NCI-H524 (cell line): ENCODE results near the gene PRKACA.

Experiments
- DNase-seq, 2 experiments: peaks; one replicate each; lab custom pipeline; 2025; lab: John Stamatoyannopoulos, UW

The PRKACA gene

GRCh38 chr19:14116918-14117578 is 514 bp downstream of the PRKACA start:
- DNase-seq, result peak in 1 of 2 experiments; percentile 31

GRCh38 chr19:14116525-14116917 is 1.0 kb downstream of the PRKACA start:
- no peak for DNase-seq

- DNase-seq, result no peak
Measured at GRCh38 chr19:14115756-14116155, 1.8 kb downstream of the PRKACA start.

GRCh38 chr19:14114854-14115253 is 2.7 kb downstream of the PRKACA start:
- DNase-seq, result no peak

GRCh38 chr19:14114439-14114838 is 3.1 kb downstream of the PRKACA start:
- no peak for DNase-seq

GRCh38 chr19:14113762-14114414 is 3.7 kb downstream of the PRKACA start:
- no peak for DNase-seq

GRCh38 chr19:14112809-14113385 is 4.7 kb downstream of the PRKACA start:
- no peak for DNase-seq

- DNase-seq, result no peak
Measured at GRCh38 chr19:14112051-14112808, 5.3 kb downstream of the PRKACA start.

GRCh38 chr19:14111486-14111885 is 6.1 kb downstream of the PRKACA start:
- DNase-seq, result no peak

- DNase-seq, result no peak
Measured at GRCh38 chr19:14110650-14111049, 6.9 kb downstream of the PRKACA start.

GRCh38 chr19:14107581-14108461 is 9.7 kb downstream of the PRKACA start:
- no peak for DNase-seq

- DNase-seq, result no peak
Measured at GRCh38 chr19:14106840-14107239, 10.7 kb downstream of the PRKACA start.

- DNase-seq, result no peak
Measured at GRCh38 chr19:14105680-14106079, 11.9 kb downstream of the PRKACA start.

GRCh38 chr19:14103310-14103709 is 14.3 kb downstream of the PRKACA start:
- no peak for DNase-seq

GRCh38 chr19:14102756-14103155 is 14.8 kb downstream of the PRKACA start:
- no peak for DNase-seq

- no peak for DNase-seq
Measured at GRCh38 chr19:14102102-14102696, 15.4 kb downstream of the PRKACA start.

- no peak for DNase-seq
Measured at GRCh38 chr19:14101003-14101545, 16.5 kb downstream of the PRKACA start.

GRCh38 chr19:14097532-14098151 is 19.9 kb downstream of the PRKACA start:
- peak in 1 of 2 experiments; percentile 11 for DNase-seq

- no peak for DNase-seq
Measured at GRCh38 chr19:14096272-14096992, 21.1 kb downstream of the PRKACA start.

GRCh38 chr19:14094854-14095253 is 22.7 kb downstream of the PRKACA start:
- no peak for DNase-seq
